Activated naive CD4-positive, alpha-beta T cell (primary cell): ENCODE data around the gene GOLGA6D.
"Not testable (repeated sequence)": the region's sequence is repeated elsewhere in the genome, so short reads cannot be mapped to it uniquely, and the experiment has no call there.

ENCODE experiments used
- DNase-seq, 4 experiments: peaks; one replicate each; lab custom pipeline; 2025; lab: John Stamatoyannopoulos, UW

The GOLGA6D gene

DNA sequence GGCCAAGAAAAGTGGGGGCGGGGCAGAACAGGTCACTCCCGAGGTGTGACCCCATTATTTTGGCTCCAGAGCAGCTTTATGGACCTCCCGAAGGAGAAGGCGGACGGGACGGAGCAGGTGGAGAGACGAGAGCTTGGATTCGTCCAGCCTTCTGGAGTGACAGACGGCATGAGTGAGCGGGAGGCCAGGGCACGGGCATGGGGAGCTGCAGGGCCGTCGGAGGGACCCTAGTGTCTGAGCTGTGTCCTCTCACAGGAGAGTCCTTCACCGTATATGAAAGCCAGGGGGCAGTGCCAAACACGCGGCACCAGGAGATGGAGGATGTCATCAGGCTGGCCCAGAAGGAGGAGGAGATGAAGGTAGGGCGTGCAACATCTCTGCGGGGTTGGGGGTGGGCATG, 11.0 kb downstream of the GOLGA6D start:
- not testable (repeated sequence) for DNase-seq

GRCh38 chr15:75298541-75299310, 16.1 kb downstream of the GOLGA6D start:
- DNase-seq: not testable (repeated sequence)

DNA sequence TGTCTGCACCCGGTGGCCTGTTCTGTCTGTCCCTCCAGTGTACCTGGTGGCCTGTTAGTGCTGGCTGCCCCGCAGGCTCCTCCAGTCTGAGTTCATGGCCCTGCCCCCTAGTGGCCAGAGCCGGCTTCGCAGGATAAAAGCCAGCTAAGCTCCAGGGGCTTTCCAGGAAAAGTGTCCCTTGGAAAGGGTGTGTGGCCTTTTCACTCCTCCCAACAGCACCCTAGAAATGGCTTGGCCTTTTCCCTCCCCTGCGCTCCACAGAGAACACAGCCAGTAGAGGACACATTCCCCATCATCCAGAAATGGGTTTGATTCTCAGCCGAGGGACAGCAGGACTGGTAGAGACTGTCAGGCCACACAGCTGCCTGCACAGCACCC, 16.7 kb downstream of the GOLGA6D start:
- DNase-seq: not testable (repeated sequence)

GRCh38 chr15:75300026-75300425, 17.4 kb downstream of the GOLGA6D start:
- DNase-seq: not testable (repeated sequence)

GRCh38 chr15:75302318-75302717, 19.7 kb downstream of the GOLGA6D start:
- DNase-seq: no peak

DNA sequence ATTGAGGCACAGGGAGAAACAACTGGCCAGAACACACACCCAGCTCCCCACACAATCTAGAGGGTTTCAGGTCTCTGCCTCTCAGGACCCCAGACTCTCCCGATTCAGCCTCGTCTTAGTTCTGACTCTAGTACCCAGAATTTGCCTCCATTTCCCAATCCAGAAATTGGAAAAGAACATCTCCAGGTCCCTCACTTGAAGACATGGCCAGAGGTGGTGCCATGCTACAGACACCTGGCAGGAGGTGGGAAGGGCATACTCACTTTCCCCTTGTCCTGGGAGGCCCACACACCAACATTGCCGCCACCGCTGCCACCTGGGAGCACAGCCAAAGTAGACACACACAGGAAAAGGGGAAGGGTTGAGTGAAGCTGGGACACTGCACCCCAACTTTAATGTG, 20.1 kb downstream of the GOLGA6D start:
- not testable (repeated sequence) for DNase-seq

DNA sequence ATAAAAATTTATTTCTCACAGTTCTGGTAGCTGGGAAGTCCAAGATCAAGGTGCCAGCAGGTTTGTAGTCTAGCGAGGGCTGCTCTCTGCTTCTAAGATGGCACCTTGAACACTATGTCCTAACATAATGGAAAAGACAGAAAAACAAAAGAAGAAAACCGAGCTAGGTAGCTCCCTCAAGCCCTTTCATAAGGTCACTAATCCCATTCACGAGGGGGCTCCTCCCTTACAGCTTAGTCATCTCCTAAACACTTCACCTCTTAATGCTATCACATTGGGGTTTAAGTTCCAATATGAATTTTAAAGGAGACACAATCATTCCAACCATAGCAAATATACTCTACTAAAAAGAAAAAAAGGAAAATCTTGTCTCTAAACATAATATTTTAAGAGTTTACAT, 23.6 kb downstream of the GOLGA6D start:
- DNase-seq: no peak

GRCh38 chr15:75307778-75308390, 25.2 kb downstream of the GOLGA6D start:
- DNase-seq: no peak

GRCh38 chr15:75309711-75310110, 27.1 kb downstream of the GOLGA6D start:
- no peak for DNase-seq

- not testable (repeated sequence) for DNase-seq
These were observed 29.9 kb downstream of the GOLGA6D start for GRCh38 chr15:75312548-75312947.

GRCh38 chr15:75313116-75313845, 30.6 kb downstream of the GOLGA6D start:
- DNase-seq: no peak

GRCh38 chr15:75314552-75315290, 32.1 kb downstream of the GOLGA6D start:
- DNase-seq: no peak

DNA sequence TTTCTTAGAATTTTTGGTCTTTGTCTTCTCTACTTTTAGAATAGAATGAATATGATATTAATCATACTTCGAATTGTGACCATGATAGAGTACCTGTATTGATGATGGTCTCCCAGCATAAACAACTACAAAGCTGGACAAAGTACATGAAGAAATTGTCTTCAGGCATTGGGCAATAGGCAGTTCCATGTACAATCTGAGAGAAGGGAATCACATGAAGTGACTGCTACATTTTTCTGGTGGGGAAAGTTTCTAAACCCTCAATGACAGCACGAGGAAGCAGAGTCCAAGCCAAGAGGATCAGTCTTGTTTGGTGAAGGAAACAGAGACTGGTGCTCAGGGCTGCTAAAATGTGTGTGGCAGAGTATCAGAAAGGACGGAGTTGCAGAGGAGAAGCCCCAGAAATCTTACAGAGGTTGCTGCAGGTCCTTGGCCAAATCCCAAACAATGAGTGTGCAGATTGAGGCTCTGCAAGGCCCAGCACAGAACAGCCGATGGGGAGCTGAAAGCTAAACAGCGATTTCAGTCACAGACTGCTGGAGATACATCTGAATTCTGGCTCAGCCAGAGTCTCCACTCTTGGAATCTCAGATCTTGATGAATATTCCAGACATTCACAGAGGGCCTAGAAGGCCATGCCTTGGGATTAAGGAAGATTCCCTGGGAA, 36.7 kb downstream of the GOLGA6D start:
- not testable (repeated sequence) for DNase-seq

DNA sequence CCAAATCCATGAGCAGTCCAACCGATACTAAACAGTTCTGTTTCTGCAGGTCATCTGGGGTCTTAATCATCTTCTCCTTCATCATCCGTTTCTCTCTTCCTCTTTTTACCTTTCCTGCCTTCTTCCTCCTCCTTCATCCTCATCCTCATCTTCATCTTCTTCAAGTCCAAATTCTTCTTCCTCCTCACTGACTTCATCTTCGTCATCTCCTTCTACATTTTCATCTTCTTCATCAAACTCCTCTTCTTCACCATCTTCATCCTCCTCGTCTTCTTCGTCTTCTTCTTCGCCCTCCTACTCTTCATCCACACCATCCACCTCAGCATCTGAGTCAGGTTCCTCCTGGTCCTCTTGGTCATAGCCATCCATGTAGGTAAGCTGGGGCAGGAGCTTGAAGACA, 39.1 kb downstream of the GOLGA6D start:
- no peak for DNase-seq

DNA sequence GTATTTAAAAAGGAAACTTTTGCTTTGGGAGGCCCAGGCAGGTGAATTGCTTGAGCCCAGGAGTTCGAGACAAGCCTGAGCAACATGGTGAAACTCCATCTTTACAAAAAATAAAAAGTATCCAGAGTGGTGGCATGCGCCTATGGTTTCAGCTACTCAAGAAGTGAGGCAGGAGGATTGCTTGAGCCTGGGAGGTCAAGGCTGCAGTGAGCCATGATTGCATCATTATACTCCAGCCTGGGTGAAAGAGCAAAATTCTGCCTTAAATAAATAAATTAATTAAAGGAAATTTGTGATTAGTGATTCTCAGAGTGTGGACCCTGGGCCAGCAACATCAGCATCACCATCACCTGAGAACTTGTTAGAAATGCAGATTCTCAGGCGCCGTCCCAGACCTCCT, 43.3 kb downstream of the GOLGA6D start:
- DNase-seq: no peak

DNA sequence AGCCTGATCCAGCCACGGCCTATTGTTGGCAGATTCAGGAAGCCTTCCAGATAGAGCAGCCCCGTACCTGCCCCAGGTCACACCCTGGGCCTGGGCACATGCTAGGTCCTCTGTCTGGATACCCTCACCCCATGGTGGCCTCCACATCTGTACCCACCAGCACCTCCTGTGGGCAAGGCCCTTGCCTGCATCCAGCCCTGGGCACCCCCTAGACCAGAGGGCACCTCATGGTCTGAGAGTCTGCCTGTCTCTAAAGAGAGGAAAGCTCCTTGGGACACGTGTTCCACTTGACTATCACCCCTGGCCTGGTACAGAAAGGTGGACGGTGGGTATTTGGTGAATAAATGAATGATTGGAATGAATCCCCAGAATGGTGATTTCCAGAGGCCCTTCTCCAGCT, 44.4 kb downstream of the GOLGA6D start:
- DNase-seq: no peak

DNA sequence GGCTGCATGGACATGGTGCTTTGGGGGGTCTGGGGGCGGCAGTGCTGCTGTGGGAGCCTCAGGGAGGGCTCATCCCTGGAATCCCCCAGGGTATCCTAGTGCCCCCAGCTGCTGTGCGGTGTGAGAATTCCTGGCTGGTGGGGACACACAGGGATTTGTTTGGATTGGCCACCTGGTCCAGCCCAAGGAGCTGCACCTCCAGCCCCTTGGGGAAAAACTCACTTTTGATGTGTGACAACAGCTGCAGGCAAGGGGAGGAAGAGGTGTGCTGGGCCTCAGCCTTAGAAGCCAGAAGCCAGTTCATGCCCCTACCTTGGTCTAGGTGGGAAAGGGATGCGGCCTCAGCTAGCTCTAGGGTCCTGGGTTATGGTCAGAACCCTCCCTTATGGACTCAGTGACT, 44.9 kb downstream of the GOLGA6D start:
- no peak for DNase-seq

DNA sequence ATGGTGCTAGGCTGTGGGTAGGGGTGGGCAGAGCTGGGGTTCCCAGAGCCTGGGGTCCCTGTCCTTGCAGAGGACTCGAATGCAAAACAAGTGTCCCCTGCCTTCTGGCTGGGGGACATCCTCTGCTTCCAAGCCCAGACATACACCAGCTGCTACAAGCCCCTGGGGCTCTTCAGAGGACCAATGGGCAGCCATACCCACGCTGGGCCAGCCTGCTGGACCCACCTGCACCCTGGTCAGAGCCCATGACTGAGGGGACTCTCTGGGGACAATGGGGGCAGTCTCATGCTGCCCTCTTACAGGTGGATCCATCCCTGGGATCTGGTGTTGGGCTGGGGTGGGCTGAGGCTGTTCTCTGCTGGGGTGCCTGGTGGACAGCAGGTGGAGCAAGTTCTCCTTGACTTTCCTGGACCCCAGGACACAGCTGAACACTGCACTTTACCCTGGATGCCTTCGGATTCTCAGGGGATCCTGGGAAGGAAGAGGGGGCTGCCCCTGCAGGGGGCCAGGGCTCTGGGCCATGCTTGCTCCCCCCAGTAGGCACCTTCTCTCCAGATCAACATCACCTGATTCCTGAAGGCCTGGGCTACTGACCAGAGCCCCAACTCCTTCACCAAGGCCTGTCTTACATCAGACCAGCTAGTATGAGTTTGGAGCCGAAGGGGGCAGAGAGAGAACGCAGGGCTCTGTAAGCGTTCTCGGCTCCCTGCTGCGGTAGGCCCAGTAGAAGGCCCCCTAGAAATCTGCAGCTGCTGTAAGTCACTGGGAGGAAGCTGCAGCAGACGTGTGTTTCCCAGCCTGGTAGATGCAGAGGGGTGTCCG, 46.1 kb downstream of the GOLGA6D start:
- no peak for DNase-seq

DNA sequence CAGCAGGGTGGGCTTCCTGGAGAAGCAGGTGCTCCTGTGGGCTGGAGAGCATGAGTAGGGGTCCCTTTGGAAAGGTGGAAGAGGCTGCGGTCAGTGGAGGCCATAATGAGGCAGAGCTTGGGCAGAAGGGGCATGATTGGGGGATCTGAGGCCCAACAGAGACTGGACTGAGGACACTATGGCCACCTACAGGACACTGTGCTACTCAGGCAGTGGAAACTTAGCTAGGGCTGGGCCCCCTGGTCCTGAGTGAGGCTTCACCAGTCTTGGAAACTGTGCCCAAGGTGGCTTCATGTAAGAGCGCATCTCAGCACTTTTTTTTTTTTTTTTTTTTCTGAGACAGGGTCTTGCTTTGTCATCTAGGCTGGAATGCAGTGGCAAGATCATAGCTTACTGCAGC, 46.9 kb downstream of the GOLGA6D start:
- DNase-seq: no peak

GRCh38 chr15:75332093-75332492, 49.5 kb downstream of the GOLGA6D start:
- DNase-seq: not testable (repeated sequence)
